ENCODE results near the gene PRC1. TPM values are rescaled to one million over a fixed set of nuclear protein-coding genes. Genes with fewer than 3 reads are reported as not detected.

The PRC1 gene
- total and polyA plus RNA-seq, 2 of the 13 experiments (the other 11 are each of a cell fraction or from before 2014, with no cell fraction given) = 137 to 162 TPM

DNA sequence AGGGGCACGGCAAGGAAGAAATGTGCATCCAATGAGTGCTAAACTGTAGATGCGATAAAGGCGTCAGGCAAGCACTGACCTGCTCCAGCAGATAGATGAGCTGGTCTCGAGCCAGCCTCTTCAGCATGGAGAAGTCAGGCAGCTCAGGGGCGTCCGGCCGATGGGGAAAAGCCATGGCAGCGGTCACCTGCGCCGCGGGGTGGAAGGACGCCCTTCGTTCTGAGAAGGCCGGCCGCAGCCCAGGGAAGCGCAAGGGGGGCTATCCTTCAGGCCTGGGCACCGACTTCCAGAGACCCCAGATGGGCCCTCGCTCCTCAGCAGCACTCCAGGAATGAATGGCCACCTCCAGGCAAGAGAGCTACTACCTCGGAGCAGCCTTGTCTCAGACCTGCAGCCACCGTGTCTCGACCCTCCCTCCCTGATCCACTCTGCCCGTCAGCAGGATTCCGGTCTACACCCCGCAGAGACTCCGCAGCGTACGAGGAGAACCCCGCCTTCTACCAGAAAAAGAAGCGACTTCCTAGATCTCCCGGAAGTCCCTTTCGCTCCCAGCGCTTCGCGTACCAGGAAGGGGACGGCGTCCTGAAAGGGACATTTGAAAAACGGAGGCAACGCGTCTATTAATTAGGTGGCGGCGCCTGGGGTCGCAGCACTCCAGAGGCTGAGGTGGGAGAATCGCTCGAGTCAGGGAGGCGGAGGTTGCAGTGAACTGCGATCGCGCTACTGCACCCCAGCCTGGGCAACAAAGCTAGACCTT, 27.9 kb upstream of the PRC1 start, which contains the start of gene VPS33B (continued):
- TF ChIP-seq, protein P1, sequence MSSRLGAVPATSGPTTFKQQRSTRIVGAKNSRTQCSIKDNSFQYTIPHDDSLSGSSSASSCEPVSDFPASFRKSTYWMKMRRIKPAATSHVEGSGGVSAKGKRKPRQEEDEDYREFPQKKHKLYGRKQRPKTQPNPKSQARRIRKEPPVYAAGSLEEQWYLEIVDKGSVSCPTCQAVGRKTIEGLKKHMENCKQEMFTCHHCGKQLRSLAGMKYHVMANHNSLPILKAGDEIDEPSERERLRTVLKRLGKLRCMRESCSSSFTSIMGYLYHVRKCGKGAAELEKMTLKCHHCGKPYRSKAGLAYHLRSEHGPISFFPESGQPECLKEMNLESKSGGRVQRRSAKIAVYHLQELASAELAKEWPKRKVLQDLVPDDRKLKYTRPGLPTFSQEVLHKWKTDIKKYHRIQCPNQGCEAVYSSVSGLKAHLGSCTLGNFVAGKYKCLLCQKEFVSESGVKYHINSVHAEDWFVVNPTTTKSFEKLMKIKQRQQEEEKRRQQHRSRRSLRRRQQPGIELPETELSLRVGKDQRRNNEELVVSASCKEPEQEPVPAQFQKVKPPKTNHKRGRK (CRISPR knock-in tag; IDR thresholded peaks at IDR 0.05) = no peak
- TF ChIP-seq, protein P2, sequence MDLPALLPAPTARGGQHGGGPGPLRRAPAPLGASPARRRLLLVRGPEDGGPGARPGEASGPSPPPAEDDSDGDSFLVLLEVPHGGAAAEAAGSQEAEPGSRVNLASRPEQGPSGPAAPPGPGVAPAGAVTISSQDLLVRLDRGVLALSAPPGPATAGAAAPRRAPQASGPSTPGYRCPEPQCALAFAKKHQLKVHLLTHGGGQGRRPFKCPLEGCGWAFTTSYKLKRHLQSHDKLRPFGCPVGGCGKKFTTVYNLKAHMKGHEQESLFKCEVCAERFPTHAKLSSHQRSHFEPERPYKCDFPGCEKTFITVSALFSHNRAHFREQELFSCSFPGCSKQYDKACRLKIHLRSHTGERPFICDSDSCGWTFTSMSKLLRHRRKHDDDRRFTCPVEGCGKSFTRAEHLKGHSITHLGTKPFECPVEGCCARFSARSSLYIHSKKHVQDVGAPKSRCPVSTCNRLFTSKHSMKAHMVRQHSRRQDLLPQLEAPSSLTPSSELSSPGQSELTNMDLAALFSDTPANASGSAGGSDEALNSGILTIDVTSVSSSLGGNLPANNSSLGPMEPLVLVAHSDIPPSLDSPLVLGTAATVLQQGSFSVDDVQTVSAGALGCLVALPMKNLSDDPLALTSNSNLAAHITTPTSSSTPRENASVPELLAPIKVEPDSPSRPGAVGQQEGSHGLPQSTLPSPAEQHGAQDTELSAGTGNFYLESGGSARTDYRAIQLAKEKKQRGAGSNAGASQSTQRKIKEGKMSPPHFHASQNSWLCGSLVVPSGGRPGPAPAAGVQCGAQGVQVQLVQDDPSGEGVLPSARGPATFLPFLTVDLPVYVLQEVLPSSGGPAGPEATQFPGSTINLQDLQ (CRISPR knock-in tag; IDR thresholded peaks at IDR 0.05) = no peak
- TF ChIP-seq DR1 (CRISPR knock-in tag; IDR thresholded peaks at IDR 0.05) = no peak
- 0 out of 2 replicates have a peak, but pooled peaks have one; percentile 35 for TF ChIP-seq PITX1 (CRISPR knock-in tag; IDR thresholded peaks at IDR 0.05)
- TF ChIP-seq ZEB1 (IDR thresholded peaks at IDR 0.05; ENCODE audit: insufficient replicate concordance, low read depth) = peak; percentile 61
- no peak for TF ChIP-seq ARNTL (CRISPR knock-in tag; IDR thresholded peaks at IDR 0.05)
- no peak for TF ChIP-seq ZNF337 (CRISPR knock-in tag; IDR thresholded peaks at IDR 0.05; ENCODE audit: borderline replicate concordance, low read depth)
- TF ChIP-seq TARDBP (CRISPR knock-in tag; IDR thresholded peaks at IDR 0.05) = no peak
- peak; percentile 17 for TF ChIP-seq YEATS4 (CRISPR knock-in tag; IDR thresholded peaks at IDR 0.05; ENCODE audit: borderline replicate concordance)
- TF ChIP-seq, protein P3, sequence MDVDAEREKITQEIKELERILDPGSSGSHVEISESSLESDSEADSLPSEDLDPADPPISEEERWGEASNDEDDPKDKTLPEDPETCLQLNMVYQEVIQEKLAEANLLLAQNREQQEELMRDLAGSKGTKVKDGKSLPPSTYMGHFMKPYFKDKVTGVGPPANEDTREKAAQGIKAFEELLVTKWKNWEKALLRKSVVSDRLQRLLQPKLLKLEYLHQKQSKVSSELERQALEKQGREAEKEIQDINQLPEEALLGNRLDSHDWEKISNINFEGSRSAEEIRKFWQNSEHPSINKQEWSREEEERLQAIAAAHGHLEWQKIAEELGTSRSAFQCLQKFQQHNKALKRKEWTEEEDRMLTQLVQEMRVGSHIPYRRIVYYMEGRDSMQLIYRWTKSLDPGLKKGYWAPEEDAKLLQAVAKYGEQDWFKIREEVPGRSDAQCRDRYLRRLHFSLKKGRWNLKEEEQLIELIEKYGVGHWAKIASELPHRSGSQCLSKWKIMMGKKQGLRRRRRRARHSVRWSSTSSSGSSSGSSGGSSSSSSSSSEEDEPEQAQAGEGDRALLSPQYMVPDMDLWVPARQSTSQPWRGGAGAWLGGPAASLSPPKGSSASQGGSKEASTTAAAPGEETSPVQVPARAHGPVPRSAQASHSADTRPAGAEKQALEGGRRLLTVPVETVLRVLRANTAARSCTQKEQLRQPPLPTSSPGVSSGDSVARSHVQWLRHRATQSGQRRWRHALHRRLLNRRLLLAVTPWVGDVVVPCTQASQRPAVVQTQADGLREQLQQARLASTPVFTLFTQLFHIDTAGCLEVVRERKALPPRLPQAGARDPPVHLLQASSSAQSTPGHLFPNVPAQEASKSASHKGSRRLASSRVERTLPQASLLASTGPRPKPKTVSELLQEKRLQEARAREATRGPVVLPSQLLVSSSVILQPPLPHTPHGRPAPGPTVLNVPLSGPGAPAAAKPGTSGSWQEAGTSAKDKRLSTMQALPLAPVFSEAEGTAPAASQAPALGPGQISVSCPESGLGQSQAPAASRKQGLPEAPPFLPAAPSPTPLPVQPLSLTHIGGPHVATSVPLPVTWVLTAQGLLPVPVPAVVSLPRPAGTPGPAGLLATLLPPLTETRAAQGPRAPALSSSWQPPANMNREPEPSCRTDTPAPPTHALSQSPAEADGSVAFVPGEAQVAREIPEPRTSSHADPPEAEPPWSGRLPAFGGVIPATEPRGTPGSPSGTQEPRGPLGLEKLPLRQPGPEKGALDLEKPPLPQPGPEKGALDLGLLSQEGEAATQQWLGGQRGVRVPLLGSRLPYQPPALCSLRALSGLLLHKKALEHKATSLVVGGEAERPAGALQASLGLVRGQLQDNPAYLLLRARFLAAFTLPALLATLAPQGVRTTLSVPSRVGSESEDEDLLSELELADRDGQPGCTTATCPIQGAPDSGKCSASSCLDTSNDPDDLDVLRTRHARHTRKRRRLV (CRISPR knock-in tag; IDR thresholded peaks at IDR 0.05) = no peak
- no peak for TF ChIP-seq ZNF772 (CRISPR knock-in tag; IDR thresholded peaks at IDR 0.05)
- TF ChIP-seq ZNF589 (CRISPR knock-in tag; conservative IDR thresholded peaks at IDR 0.05) = no peak
- 0 out of 2 replicates have a peak, but pooled peaks have one; percentile 10 for TF ChIP-seq SIX4 (CRISPR knock-in tag; IDR thresholded peaks at IDR 0.05)
- no peak for TF ChIP-seq CENPX (CRISPR knock-in tag; IDR thresholded peaks at IDR 0.05)

All from HepG2 (cell line).